Ascending aorta (tissue), 2 donors: Measurements from ENCODE around the gene EDEM3. TPM values are rescaled to one million over a fixed set of nuclear protein-coding genes. Genes with fewer than 3 reads are reported as not detected.

Experiments used
- DNase-seq, 2 donors: peaks; one replicate each; pipeline ENCODE4 v3.0.0-alpha.2; 2019; ENCODE audit warnings: low spot score in 2 of 2
- H3K27ac ChIP-seq, 2 donors: fragments of 200-600 bp; sonication (generic); one replicate each; pipeline ENCODE4 v1.5.1; 2016 to 2017; ENCODE audit warnings: mild to moderate bottlenecking in 1 of 2
- H3K27me3 ChIP-seq: fragments of 200-600 bp; sonication (generic); one replicate; pipeline ENCODE4 v1.5.1; 2017
- H3K36me3 ChIP-seq, 2 donors: fragments of 200-600 bp; sonication (generic); one replicate each; pipeline ENCODE4 v1.5.1; 2016
- H3K4me1 ChIP-seq, 2 donors: fragments of 200-600 bp; sonication (generic); one replicate each; pipeline ENCODE4 v1.5.1; 2016 to 2017; ENCODE audit warnings: mild to moderate bottlenecking in 1 of 2
- H3K4me3 ChIP-seq, 2 donors: fragments of 200-600 bp; sonication (generic); one replicate each; pipeline ENCODE4 v1.5.1; 2016 to 2017; ENCODE audit warnings: mild to moderate bottlenecking in 1 of 2
- H3K9me3 ChIP-seq, 2 donors: fragments of 200-600 bp; sonication (generic); one replicate each; pipeline ENCODE4 v1.5.1; 2016
- intact Hi-C: fragments of 100-400 bp; cut with DNase I; formaldehyde crosslinking; loops from one replicate; pipeline ENCODE4 v1.15.1; 2023
- total RNA-seq: library from RNA; depleted of rRNA; stranded (reverse); fragments of >200 nt; gene quantifications from one replicate; pipeline ENCODE4 v1.1.0, GENCODE V29; 2016
- TF ChIP-seq, protein P1 (sequence below), 3 experiments: fragments of 200-600 bp in 2 of 3; fragments of 450-650 bp in 1 of 3; sonication (generic) in 2 of 3; IDR thresholded peaks; one replicate each; pipeline ENCODE4 v1.5.1; 2016 to 2019; ENCODE audit warnings: antibody characterized with exemption in 3 of 3, mild to moderate bottlenecking in 1 of 3, moderate library complexity in 1 of 3

EDEM3 gene, protein sequence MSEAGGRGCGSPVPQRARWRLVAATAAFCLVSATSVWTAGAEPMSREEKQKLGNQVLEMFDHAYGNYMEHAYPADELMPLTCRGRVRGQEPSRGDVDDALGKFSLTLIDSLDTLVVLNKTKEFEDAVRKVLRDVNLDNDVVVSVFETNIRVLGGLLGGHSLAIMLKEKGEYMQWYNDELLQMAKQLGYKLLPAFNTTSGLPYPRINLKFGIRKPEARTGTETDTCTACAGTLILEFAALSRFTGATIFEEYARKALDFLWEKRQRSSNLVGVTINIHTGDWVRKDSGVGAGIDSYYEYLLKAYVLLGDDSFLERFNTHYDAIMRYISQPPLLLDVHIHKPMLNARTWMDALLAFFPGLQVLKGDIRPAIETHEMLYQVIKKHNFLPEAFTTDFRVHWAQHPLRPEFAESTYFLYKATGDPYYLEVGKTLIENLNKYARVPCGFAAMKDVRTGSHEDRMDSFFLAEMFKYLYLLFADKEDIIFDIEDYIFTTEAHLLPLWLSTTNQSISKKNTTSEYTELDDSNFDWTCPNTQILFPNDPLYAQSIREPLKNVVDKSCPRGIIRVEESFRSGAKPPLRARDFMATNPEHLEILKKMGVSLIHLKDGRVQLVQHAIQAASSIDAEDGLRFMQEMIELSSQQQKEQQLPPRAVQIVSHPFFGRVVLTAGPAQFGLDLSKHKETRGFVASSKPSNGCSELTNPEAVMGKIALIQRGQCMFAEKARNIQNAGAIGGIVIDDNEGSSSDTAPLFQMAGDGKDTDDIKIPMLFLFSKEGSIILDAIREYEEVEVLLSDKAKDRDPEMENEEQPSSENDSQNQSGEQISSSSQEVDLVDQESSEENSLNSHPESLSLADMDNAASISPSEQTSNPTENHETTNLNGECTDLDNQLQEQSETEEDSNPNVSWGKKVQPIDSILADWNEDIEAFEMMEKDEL
- 23.1 TPM for total RNA-seq

- intact Hi-C loops: loop anchor here (1.0 to 10.0 kb wide), 6 partner anchors 38 to 1120 kb away; partner anchors contain the start of genes ARPC5, IVNS1ABP, RNF2 and SWT1
- Histone ChIP-seq H3K36me3 (no peaks in the 10 kb centered on the region), H3K27ac (peak within 1 kb of the TSS; percentile 93 to 96), H3K9me3 (no peaks in the 10 kb centered on the region), H3K4me1 (peaks cover 2 to 11% of the 10 kb centered on the region in 2 donors), H3K27me3 (no peaks in the 10 kb centered on the region), H3K4me3 (peak within 1 kb of the TSS; percentile 76 to 90)
- TF ChIP-seq, protein P1, sequence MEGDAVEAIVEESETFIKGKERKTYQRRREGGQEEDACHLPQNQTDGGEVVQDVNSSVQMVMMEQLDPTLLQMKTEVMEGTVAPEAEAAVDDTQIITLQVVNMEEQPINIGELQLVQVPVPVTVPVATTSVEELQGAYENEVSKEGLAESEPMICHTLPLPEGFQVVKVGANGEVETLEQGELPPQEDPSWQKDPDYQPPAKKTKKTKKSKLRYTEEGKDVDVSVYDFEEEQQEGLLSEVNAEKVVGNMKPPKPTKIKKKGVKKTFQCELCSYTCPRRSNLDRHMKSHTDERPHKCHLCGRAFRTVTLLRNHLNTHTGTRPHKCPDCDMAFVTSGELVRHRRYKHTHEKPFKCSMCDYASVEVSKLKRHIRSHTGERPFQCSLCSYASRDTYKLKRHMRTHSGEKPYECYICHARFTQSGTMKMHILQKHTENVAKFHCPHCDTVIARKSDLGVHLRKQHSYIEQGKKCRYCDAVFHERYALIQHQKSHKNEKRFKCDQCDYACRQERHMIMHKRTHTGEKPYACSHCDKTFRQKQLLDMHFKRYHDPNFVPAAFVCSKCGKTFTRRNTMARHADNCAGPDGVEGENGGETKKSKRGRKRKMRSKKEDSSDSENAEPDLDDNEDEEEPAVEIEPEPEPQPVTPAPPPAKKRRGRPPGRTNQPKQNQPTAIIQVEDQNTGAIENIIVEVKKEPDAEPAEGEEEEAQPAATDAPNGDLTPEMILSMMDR (IDR thresholded peaks at IDR 0.05): no peak
- peak; percentile 98 to 99 for DNase-seq
These were observed at the start of gene EDEM3 for GRCh38 chr1:184754476-184755225. Gene EDEM3, minus strand, starts transcription at chr1:184754858. Its CDS starts 212 bp downstream, at chr1:184754646.

DNA sequence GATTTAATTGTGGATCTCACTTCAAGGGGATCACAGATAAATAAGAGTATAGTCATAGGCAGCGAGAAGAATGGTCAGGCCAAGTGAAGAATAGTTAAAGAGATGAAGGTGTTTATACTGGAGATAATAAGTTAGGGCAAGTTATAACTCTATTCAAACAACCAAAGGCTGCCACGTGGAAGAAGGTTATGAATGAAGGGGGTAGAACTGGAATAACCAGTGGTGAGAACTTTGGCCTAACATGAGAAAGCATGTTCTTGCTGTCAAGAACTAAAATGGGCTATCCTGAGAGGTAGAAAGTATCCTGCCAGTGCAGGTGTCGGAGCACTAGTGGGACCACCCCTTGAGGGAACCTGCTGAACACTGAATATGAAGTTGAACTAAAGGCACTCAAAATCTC, 49.6 kb upstream of the EDEM3 start:
- H3K36me3 ChIP-seq: peaks cover 51 to 64% of the 10 kb centered on the region in 2 donors
- H3K4me1 ChIP-seq: peaks cover 0 to 5% of the 10 kb centered on the region in 2 donors
- no peak overlapping the region for H3K4me3 ChIP-seq
- no peak overlapping the region for H3K27ac ChIP-seq
- H3K9me3 ChIP-seq: no peaks in the 10 kb centered on the region
- H3K27me3 ChIP-seq: no peaks in the 10 kb centered on the region
- TF ChIP-seq, protein P1 (IDR thresholded peaks at IDR 0.05): no peak
- intact Hi-C loops: no loop called here
- DNase-seq: no peak

GRCh38 chr1:184803180-184803492, 48.5 kb upstream of the EDEM3 start:
- Histone ChIP-seq H3K9me3 (no peaks in the 10 kb centered on the region), H3K4me3 (no peak overlapping the region), H3K27ac (no peak overlapping the region), H3K4me1 (peaks cover 0 to 5% of the 10 kb centered on the region in 2 donors), H3K36me3 (peaks cover 48 to 55% of the 10 kb centered on the region in 2 donors), H3K27me3 (no peaks in the 10 kb centered on the region)
- TF ChIP-seq, protein P1 (IDR thresholded peaks at IDR 0.05): no peak
- DNase-seq: no peak
- intact Hi-C loops: no loop called here

GRCh38 chr1:184802354-184803179, 47.9 kb upstream of the EDEM3 start:
- Histone ChIP-seq H3K9me3 (no peaks in the 10 kb centered on the region), H3K4me3 (no peak overlapping the region), H3K36me3 (peaks cover 47 to 54% of the 10 kb centered on the region in 2 donors), H3K27ac (no peak overlapping the region), H3K27me3 (no peaks in the 10 kb centered on the region), H3K4me1 (peaks cover 0 to 5% of the 10 kb centered on the region in 2 donors)
- no peak for DNase-seq
- TF ChIP-seq, protein P1 (IDR thresholded peaks at IDR 0.05): no peak
- intact Hi-C loops: no loop called here
